ENCODE results near the gene SHISA6. TPM values are rescaled to one million over a fixed set of nuclear protein-coding genes. Genes with fewer than 3 reads are reported as not detected.

Gene SHISA6
- total RNA-seq, 1 experiment from 2014 or later = 21.1 TPM

GRCh38 chr17:11610999-11611566, 370.1 kb downstream of the SHISA6 start:
- Histone ChIP-seq H3K27me3 (replicated peaks; ENCODE audit: control insufficient read depth, insufficient read depth, low read length) (no peaks in the 10 kb centered on the region), H3K4me3 (ENCODE audit: low read depth, low read length) (no peak overlapping the region), H3K36me3 (ENCODE audit: control insufficient read depth, insufficient read depth, low read length) (no peaks in the 10 kb centered on the region), H3K4me1 (no peaks in the 10 kb centered on the region), H3K9me3 (no peaks in the 10 kb centered on the region)
- TF ChIP-seq CTCF (IDR thresholded peaks at IDR 0.05; ENCODE audit: insufficient read depth in 1 of 2, low read depth in 1 of 2, low read length in 1 of 2, severe bottlenecking in 1 of 2, unreplicated experiment in 1 of 2) = no peak
- H3K4me1 Mint-ChIP-seq (ENCODE audit: low read depth, unreplicated experiment) = no peaks in the 10 kb centered on the region
- H3K27ac Mint-ChIP-seq (ENCODE audit: unreplicated experiment) = no peak overlapping the region
- ChIA-PET POLR2A (no interaction called here), CTCF (no interaction called here)
- H3K27me3 Mint-ChIP-seq (ENCODE audit: insufficient read depth, unreplicated experiment) = no peaks in the 10 kb centered on the region
- intact Hi-C loops (cut with micrococcal nuclease; ENCODE audit: unreplicated experiment) = no loop called here
- H3K9me3 Mint-ChIP-seq (ENCODE audit: unreplicated experiment) = no peaks in the 10 kb centered on the region
- H3K36me3 Mint-ChIP-seq (ENCODE audit: insufficient read depth, unreplicated experiment) = no peaks in the 10 kb centered on the region
- no peak overlapping the region for H3K4me3 Mint-ChIP-seq (ENCODE audit: unreplicated experiment)
- no peak for DNase-seq
- no TSS peak for BruUV-seq (replicated peaks)

GRCh38 chr17:11612956-11613355, 371.9 kb downstream of the SHISA6 start:
- Mint-ChIP-seq H3K27ac (ENCODE audit: unreplicated experiment) (no peak overlapping the region), H3K4me3 (ENCODE audit: unreplicated experiment) (no peak overlapping the region), H3K9me3 (ENCODE audit: unreplicated experiment) (no peaks in the 10 kb centered on the region), H3K36me3 (ENCODE audit: insufficient read depth, unreplicated experiment) (no peaks in the 10 kb centered on the region), H3K27me3 (ENCODE audit: insufficient read depth, unreplicated experiment) (no peaks in the 10 kb centered on the region), H3K4me1 (ENCODE audit: low read depth, unreplicated experiment) (no peaks in the 10 kb centered on the region)
- intact Hi-C loops (cut with micrococcal nuclease; ENCODE audit: unreplicated experiment) = no loop called here
- CTCF ChIA-PET = no interaction called here
- no peaks in the 10 kb centered on the region for H3K27me3 ChIP-seq (replicated peaks; ENCODE audit: control insufficient read depth, insufficient read depth, low read length)
- POLR2A ChIA-PET = no interaction called here
- no peaks in the 10 kb centered on the region for H3K4me1 ChIP-seq
- no TSS peak for BruUV-seq (replicated peaks)
- DNase-seq = no peak
- TF ChIP-seq CTCF (IDR thresholded peaks at IDR 0.05; ENCODE audit: insufficient read depth in 1 of 2, low read depth in 1 of 2, low read length in 1 of 2, severe bottlenecking in 1 of 2, unreplicated experiment in 1 of 2) = no peak
- H3K4me3 ChIP-seq (ENCODE audit: low read depth, low read length) = no peak overlapping the region
- no peaks in the 10 kb centered on the region for H3K36me3 ChIP-seq (ENCODE audit: control insufficient read depth, insufficient read depth, low read length)
- H3K9me3 ChIP-seq = no peaks in the 10 kb centered on the region
